K562 (cell line): ENCODE results near the gene BAZ2A. TPM values are rescaled to one million over a fixed set of nuclear protein-coding genes. Genes with fewer than 3 reads are reported as not detected.

Experiments
- BCOR ChIP-seq: fragments of 450-650 bp; IDR thresholded peaks from 2 replicates; pipeline ENCODE4 v1.6.1; 2016
- BRCA1 ChIP-seq, 2 experiments: fragments of 450-650 bp in 1 of 2; sonication (generic) in 1 of 2; formaldehyde crosslinking in 1 of 2; IDR thresholded peaks; 2 replicates each; pipeline versions ENCODE4 v1.5.0 to v1.6.1; 2017 to 2020; ENCODE audit warnings: mild to moderate bottlenecking in 1 of 2, missing genetic modification reagents in 1 of 2
- CREB1 ChIP-seq, 2 experiments: sonication (generic) in 1 of 2; formaldehyde crosslinking in 1 of 2; IDR thresholded peaks; 2 replicates each; pipeline versions ENCODE4 v1.6.1 to v1.8.0; 2012 to 2022; ENCODE audit warnings: inconsistent platforms in 1 of 2, mild to moderate bottlenecking in 1 of 2, missing genetic modification reagents in 1 of 2, moderate library complexity in 1 of 2
- CSDE1 ChIP-seq, 2 experiments: fragments of 450-650 bp; IDR thresholded peaks; 2 replicates each; pipeline ENCODE4 v1.6.1; 2016; ENCODE audit warnings: mild to moderate bottlenecking in 1 of 2
- E4F1 ChIP-seq: fragments of 250-450 bp; sonication (Bioruptor Pico); IDR thresholded peaks from 2 replicates; pipeline ENCODE4 v1.5.0; 2021; ENCODE audit warnings: mild to moderate bottlenecking, borderline replicate concordance
- FOXK1 ChIP-seq: sonication (generic); formaldehyde crosslinking; IDR thresholded peaks from 2 replicates; pipeline ENCODE4 v1.8.0; 2022; ENCODE audit warnings: missing genetic modification reagents, mild to moderate bottlenecking, borderline replicate concordance
- GABPB1 ChIP-seq: sonication (generic); formaldehyde crosslinking; IDR thresholded peaks from 2 replicates; pipeline ENCODE4 v1.8.0; 2022; ENCODE audit warnings: mild to moderate bottlenecking, missing genetic modification reagents
- HEY1 ChIP-seq: fragments of 250-450 bp; sonication (Bioruptor Pico); IDR thresholded peaks from 2 replicates; pipeline ENCODE4 v1.5.0; 2020; ENCODE audit warnings: mild to moderate bottlenecking, moderate library complexity, borderline replicate concordance
- MBD2 ChIP-seq: sonication (generic); IDR thresholded peaks from 2 replicates; pipeline ENCODE4 v1.6.1; 2016; ENCODE audit warnings: low read depth, borderline replicate concordance
- MYBL2 ChIP-seq, 2 experiments: fragments of 450-650 bp in 1 of 2; sonication (generic) in 1 of 2; formaldehyde crosslinking in 1 of 2; IDR thresholded peaks; 2 replicates each; pipeline versions ENCODE4 v1.6.1 to v1.8.1; 2017 to 2022; ENCODE audit warnings: borderline replicate concordance in 1 of 2, inconsistent platforms in 1 of 2, low read depth in 1 of 2, mild to moderate bottlenecking in 1 of 2, missing genetic modification reagents in 1 of 2, moderate library complexity in 1 of 2
- NR1H2 ChIP-seq: sonication (generic); formaldehyde crosslinking; IDR thresholded peaks from 2 replicates; pipeline ENCODE4 v1.4.0; 2020; ENCODE audit warnings: mild to moderate bottlenecking, missing genetic modification reagents
- PCBP2 ChIP-seq: fragments of 200-400 bp; formaldehyde crosslinking; IDR thresholded peaks from 2 replicates; pipeline ENCODE4 v1.6.1; 2018; ENCODE audit warnings: low read length, low read depth, mild to moderate bottlenecking, moderate library complexity; ENCODE audit not compliant: poor library complexity, severe bottlenecking
- PHF20 ChIP-seq: fragments of 450-650 bp; IDR thresholded peaks from 2 replicates; pipeline ENCODE4 v1.6.1; 2018; ENCODE audit not compliant: partially characterized antibody
- POLR2AphosphoS5 ChIP-seq: IDR thresholded peaks from 2 replicates; pipeline ENCODE4 v1.6.1; 2011; ENCODE audit warnings: mild to moderate bottlenecking, low read depth, low read length, moderate library complexity; ENCODE audit not compliant: control insufficient read depth, insufficient read depth
- POLR2H ChIP-seq: IDR thresholded peaks from 2 replicates; pipeline ENCODE4 v1.6.1; 2016; ENCODE audit warnings: missing genetic modification characterization, low read depth, mild to moderate bottlenecking, control low read depth, missing compliant biosample characterization, moderate library complexity
- RBFOX2 ChIP-seq: fragments of 200-400 bp; formaldehyde crosslinking; IDR thresholded peaks from 2 replicates; pipeline ENCODE4 v1.6.1; 2017; ENCODE audit warnings: low read depth, mild to moderate bottlenecking, low read length, moderate library complexity
- YY1 ChIP-seq, 3 experiments: IDR thresholded peaks; 2 replicates each; pipeline ENCODE4 v1.6.1; 2011; ENCODE audit warnings: low read length in 2 of 3, mild to moderate bottlenecking in 2 of 3, moderate library complexity in 2 of 3, borderline replicate concordance in 1 of 3, control low read depth in 1 of 3, low read depth in 1 of 3; ENCODE audit not compliant: insufficient read depth in 3 of 3, insufficient replicate concordance in 2 of 3, control insufficient read depth in 1 of 3, insufficient read length in 1 of 3; ENCODE audit errors: extremely low read depth in 1 of 3
- ZNF143 ChIP-seq: sonication (generic); formaldehyde crosslinking; IDR thresholded peaks from 2 replicates; pipeline ENCODE4 v1.9.0; 2022; ENCODE audit warnings: mild to moderate bottlenecking, missing genetic modification reagents
- ZNF23 ChIP-seq: fragments of 250-450 bp; sonication (Bioruptor Pico); IDR thresholded peaks from 2 replicates; pipeline ENCODE4 v1.4.0; 2020; ENCODE audit warnings: mild to moderate bottlenecking
- ZNF263 ChIP-seq: sonication (generic); formaldehyde crosslinking; IDR thresholded peaks from 2 replicates; pipeline ENCODE4 v1.8.0; 2022; ENCODE audit warnings: mild to moderate bottlenecking, missing genetic modification reagents, borderline replicate concordance
- ZNF274 ChIP-seq: IDR thresholded peaks from 2 replicates; pipeline ENCODE4 v1.6.1; 2011; ENCODE audit warnings: low read depth, mild to moderate bottlenecking, low read length, moderate library complexity, borderline replicate concordance
- ZNF717 ChIP-seq: fragments of 250-450 bp; sonication (Bioruptor Pico); IDR thresholded peaks from 2 replicates; pipeline ENCODE4 v1.5.0; 2021
- ZNF780A ChIP-seq: fragments of 250-450 bp; sonication (Bioruptor Pico); IDR thresholded peaks from 2 replicates; pipeline ENCODE4 v1.5.0; 2021; ENCODE audit warnings: mild to moderate bottlenecking
- polyA plus RNA-seq, 8 experiments: library from polyadenylated mRNA; depleted of rRNA in 4 of 8; stranded (reverse) in 5 of 8; unstranded in 3 of 8; fragments of >200 nt; fragmentation: Nextera tagmentation in 2 of 8; fragmentation: Illumina TruSeq in 1 of 8; extraction: Ambion mirVana in 2 of 8; extraction: Trizol in 1 of 8; gene quantifications; 2 replicates each; pipeline versions ENCODE4 v1.2.1 to v1.2.3, GENCODE V29; 2011 to 2014; ENCODE audit warnings: inconsistent platforms in 1 of 8, missing spikeins in 1 of 8
- total RNA-seq, 7 experiments: library from RNA; depleted of rRNA in 6 of 7; stranded (reverse); fragments of >200 nt in 6 of 7; fragmentation: Illumina TruSeq in 2 of 7; extraction: Trizol in 2 of 7; gene quantifications; 2 replicates each; pipeline versions ENCODE4 v1.2.1 to v1.2.3, GENCODE V29; 2011 to 2021; ENCODE audit warnings: low replicate concordance in 1 of 7

Gene BAZ2A
- total and polyA plus RNA-seq, 9 of the 15 experiments (the other 6 are each of a cell fraction or from before 2014, with no cell fraction given): 4.5 to 86.4 (median 26.2) TPM

GRCh38 chr12:56645717-56646446 is 15.8 kb upstream of the BAZ2A start, which contains the start of gene ATP5F1B (continued):
- TF ChIP-seq FOXK1 (CRISPR knock-in tag) (peak; percentile 83; the same call in 1 of the 2 replicates), GABPB1 (CRISPR knock-in tag) (peak; percentile 78), ZNF717 (no peak; the same call in 1 of the 2 replicates), E4F1 (no peak), ZNF780A (CRISPR knock-in tag) (no peak), CREB1 (IDR thresholded peaks at IDR 0.05) (peak; percentile 92), CREB1 (CRISPR knock-in tag; IDR thresholded peaks at IDR 0.05) (peak; percentile 90), ZNF274 (no peak), HEY1 (CRISPR knock-in tag) (0 out of 2 replicates have a peak, but pooled peaks have one; percentile 37), PCBP2 (no peak), RBFOX2 (peak; percentile 99), MBD2 (peak; percentile 100), POLR2AphosphoS5 (peak; percentile 96), ZNF143 (CRISPR knock-in tag) (peak; percentile 24; the same call in 1 of the 2 replicates), ZNF263 (CRISPR knock-in tag) (0 out of 2 replicates have a peak, but pooled peaks have one; percentile 58), YY1 (IDR thresholded peaks at IDR 0.05; ENCODE audit: borderline replicate concordance in 1 of 3, control insufficient read depth in 1 of 3, extremely low read depth in 1 of 3, insufficient read depth in 3 of 3, insufficient read length in 1 of 3, insufficient replicate concordance in 2 of 3, low read depth in 1 of 3, low read length in 2 of 3) (peak; percentile 65 to 93 (median 87)), POLR2H (peak; percentile 97), ZNF23 (no peak), PHF20 (peak; percentile 37), BRCA1 (IDR thresholded peaks at IDR 0.05) (no peak), BRCA1 (CRISPR knock-in tag; IDR thresholded peaks at IDR 0.05) (0 out of 2 replicates have a peak, but pooled peaks have one; percentile 34), CSDE1 (IDR thresholded peaks at IDR 0.05) (peak in 1 of 2 experiments; percentile 8; a peak in 1 of 4 replicates), MYBL2 (IDR thresholded peaks at IDR 0.05; ENCODE audit: low read depth) (peak; percentile 93), MYBL2 (CRISPR knock-in tag; IDR thresholded peaks at IDR 0.05; ENCODE audit: borderline replicate concordance) (no peak), NR1H2 (CRISPR knock-in tag) (peak; percentile 8; the same call in 1 of the 2 replicates), BCOR (no peak)
